ENCODE data around the gene CFAP299. TPM values are rescaled to one million over a fixed set of nuclear protein-coding genes. Genes with fewer than 3 reads are reported as not detected.

CFAP299 gene
- total and polyA plus RNA-seq, 9 of the 15 experiments (the other 6 are each of a cell fraction or from before 2014, with no cell fraction given), result 0.09 to 3.0 (median 0.76) TPM

DNA sequence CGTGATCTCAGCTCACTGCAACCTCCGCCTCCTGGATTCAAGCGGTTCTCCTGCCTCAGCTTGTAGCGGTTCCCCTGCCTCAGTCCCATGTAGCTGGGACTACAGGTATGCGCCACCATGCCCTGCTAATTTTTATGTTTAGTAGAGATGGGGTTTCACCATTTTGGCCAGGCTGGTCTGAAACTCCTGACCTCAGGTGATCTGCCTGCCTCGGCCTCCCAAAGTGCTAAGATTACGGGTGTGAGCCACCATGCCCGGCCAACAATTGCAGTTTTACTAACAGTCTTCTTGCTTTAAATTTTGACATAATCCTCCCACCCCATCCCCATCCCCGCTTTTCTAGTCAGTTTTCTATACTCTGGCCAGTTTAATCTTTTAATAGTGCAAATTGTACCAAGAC is 112.0 kb downstream of the CFAP299 start (continued):
- TF ChIP-seq, protein P1, sequence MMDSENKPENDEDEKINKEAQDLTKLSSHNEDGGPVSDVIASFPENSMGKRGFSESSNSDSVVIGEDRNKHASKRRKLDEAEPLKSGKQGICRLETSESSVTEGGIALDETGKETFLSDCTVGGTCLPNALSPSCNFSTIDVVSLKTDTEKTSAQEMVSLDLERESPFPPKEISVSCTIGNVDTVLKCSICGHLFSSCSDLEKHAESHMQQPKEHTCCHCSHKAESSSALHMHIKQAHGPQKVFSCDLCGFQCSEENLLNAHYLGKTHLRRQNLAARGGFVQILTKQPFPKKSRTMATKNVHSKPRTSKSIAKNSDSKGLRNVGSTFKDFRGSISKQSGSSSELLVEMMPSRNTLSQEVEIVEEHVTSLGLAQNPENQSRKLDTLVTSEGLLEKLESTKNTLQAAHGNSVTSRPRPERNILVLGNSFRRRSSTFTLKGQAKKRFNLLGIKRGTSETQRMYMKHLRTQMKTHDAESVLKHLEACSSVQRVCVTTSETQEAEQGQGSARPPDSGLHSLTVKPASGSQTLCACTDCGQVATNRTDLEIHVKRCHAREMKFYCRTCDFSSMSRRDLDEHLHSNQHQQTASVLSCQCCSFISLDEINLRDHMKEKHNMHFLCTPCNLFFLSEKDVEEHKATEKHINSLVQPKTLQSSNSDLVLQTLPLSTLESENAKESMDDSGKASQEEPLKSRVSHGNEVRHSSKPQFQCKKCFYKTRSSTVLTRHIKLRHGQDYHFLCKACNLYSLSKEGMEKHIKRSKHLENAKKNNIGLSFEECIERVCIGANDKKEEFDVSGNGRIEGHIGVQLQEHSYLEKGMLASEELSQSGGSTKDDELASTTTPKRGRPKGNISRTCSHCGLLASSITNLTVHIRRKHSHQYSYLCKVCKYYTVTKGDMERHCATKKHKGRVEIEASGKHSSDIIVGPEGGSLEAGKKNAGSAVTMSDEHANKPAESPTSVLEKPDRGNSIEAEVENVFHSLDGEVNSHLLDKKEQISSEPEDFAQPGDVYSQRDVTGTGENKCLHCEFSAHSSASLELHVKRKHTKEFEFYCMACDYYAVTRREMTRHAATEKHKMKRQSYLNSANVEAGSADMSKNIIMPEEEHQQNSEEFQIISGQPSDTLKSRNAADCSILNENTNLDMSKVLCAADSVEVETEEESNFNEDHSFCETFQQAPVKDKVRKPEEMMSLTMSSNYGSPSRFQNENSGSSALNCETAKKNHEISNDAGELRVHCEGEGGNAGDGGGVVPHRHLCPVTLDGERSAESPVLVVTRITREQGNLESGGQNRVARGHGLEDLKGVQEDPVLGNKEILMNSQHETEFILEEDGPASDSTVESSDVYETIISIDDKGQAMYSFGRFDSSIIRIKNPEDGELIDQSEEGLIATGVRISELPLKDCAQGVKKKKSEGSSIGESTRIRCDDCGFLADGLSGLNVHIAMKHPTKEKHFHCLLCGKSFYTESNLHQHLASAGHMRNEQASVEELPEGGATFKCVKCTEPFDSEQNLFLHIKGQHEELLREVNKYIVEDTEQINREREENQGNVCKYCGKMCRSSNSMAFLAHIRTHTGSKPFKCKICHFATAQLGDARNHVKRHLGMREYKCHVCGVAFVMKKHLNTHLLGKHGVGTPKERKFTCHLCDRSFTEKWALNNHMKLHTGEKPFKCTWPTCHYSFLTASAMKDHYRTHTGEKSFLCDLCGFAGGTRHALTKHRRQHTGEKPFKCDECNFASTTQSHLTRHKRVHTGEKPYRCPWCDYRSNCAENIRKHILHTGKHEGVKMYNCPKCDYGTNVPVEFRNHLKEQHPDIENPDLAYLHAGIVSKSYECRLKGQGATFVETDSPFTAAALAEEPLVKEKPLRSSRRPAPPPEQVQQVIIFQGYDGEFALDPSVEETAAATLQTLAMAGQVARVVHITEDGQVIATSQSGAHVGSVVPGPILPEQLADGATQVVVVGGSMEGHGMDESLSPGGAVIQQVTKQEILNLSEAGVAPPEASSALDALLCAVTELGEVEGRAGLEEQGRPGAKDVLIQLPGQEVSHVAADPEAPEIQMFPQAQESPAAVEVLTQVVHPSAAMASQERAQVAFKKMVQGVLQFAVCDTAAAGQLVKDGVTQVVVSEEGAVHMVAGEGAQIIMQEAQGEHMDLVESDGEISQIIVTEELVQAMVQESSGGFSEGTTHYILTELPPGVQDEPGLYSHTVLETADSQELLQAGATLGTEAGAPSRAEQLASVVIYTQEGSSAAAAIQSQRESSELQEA (IDR thresholded peaks at IDR 0.05; ENCODE audit: low read depth), result no peak
- TF ChIP-seq, protein P2, sequence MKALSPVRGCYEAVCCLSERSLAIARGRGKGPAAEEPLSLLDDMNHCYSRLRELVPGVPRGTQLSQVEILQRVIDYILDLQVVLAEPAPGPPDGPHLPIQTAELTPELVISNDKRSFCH (CRISPR knock-in tag; IDR thresholded peaks at IDR 0.05), result no peak
- TF ChIP-seq, protein P2 (tag; IDR thresholded peaks at IDR 0.05), result no peak
- TF ChIP-seq EGR1 (conservative IDR thresholded peaks at IDR 0.05) (no peak), FOXM1 (IDR thresholded peaks at IDR 0.05; ENCODE audit: low read depth) (no peak), FOXM1 (CRISPR knock-in tag; IDR thresholded peaks at IDR 0.05; ENCODE audit: low read depth) (no peak), SRSF1 (IDR thresholded peaks at IDR 0.05; ENCODE audit: low read depth, low read length) (no peak), STAT5A (IDR thresholded peaks at IDR 0.05; ENCODE audit: borderline replicate concordance, low read length) (no peak), MCM2 (IDR thresholded peaks at IDR 0.05; ENCODE audit: low read depth) (no peak), XRCC4 (IDR thresholded peaks at IDR 0.05; ENCODE audit: extremely low read depth, insufficient read depth, insufficient read length) (no peak), DACH1 (IDR thresholded peaks at IDR 0.05; ENCODE audit: partially characterized antibody) (no peak), PYGO2 (tag; IDR thresholded peaks at IDR 0.05) (no peak)
- TF ChIP-seq, protein P3, sequence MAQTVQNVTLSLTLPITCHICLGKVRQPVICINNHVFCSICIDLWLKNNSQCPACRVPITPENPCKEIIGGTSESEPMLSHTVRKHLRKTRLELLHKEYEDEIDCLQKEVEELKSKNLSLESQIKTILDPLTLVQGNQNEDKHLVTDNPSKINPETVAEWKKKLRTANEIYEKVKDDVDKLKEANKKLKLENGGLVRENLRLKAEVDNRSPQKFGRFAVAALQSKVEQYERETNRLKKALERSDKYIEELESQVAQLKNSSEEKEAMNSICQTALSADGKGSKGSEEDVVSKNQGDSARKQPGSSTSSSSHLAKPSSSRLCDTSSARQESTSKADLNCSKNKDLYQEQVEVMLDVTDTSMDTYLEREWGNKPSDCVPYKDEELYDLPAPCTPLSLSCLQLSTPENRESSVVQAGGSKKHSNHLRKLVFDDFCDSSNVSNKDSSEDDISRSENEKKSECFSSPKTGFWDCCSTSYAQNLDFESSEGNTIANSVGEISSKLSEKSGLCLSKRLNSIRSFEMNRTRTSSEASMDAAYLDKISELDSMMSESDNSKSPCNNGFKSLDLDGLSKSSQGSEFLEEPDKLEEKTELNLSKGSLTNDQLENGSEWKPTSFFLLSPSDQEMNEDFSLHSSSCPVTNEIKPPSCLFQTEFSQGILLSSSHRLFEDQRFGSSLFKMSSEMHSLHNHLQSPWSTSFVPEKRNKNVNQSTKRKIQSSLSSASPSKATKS (CRISPR knock-in tag; IDR thresholded peaks at IDR 0.05), result no peak
- TF ChIP-seq, protein P4, sequence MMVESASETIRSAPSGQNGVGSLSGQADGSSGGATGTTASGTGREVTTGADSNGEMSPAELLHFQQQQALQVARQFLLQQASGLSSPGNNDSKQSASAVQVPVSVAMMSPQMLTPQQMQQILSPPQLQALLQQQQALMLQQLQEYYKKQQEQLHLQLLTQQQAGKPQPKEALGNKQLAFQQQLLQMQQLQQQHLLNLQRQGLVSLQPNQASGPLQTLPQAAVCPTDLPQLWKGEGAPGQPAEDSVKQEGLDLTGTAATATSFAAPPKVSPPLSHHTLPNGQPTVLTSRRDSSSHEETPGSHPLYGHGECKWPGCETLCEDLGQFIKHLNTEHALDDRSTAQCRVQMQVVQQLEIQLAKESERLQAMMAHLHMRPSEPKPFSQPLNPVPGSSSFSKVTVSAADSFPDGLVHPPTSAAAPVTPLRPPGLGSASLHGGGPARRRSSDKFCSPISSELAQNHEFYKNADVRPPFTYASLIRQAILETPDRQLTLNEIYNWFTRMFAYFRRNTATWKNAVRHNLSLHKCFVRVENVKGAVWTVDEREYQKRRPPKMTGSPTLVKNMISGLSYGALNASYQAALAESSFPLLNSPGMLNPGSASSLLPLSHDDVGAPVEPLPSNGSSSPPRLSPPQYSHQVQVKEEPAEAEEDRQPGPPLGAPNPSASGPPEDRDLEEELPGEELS (CRISPR knock-in tag; IDR thresholded peaks at IDR 0.05; ENCODE audit: borderline replicate concordance), result no peak
- TF ChIP-seq, protein P5, sequence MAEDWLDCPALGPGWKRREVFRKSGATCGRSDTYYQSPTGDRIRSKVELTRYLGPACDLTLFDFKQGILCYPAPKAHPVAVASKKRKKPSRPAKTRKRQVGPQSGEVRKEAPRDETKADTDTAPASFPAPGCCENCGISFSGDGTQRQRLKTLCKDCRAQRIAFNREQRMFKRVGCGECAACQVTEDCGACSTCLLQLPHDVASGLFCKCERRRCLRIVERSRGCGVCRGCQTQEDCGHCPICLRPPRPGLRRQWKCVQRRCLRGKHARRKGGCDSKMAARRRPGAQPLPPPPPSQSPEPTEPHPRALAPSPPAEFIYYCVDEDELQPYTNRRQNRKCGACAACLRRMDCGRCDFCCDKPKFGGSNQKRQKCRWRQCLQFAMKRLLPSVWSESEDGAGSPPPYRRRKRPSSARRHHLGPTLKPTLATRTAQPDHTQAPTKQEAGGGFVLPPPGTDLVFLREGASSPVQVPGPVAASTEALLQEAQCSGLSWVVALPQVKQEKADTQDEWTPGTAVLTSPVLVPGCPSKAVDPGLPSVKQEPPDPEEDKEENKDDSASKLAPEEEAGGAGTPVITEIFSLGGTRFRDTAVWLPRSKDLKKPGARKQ (CRISPR knock-in tag; IDR thresholded peaks at IDR 0.05), result no peak

Measured in K562 (cell line).